ENCODE measurements around the gene FH. TPM values are rescaled to one million over a fixed set of nuclear protein-coding genes. Genes with fewer than 3 reads are reported as not detected.

Gene FH
- total and polyA plus RNA-seq, 2 of the 13 experiments (the other 11 are each of a cell fraction or from before 2014, with no cell fraction given): 39.2 to 152 TPM

DNA sequence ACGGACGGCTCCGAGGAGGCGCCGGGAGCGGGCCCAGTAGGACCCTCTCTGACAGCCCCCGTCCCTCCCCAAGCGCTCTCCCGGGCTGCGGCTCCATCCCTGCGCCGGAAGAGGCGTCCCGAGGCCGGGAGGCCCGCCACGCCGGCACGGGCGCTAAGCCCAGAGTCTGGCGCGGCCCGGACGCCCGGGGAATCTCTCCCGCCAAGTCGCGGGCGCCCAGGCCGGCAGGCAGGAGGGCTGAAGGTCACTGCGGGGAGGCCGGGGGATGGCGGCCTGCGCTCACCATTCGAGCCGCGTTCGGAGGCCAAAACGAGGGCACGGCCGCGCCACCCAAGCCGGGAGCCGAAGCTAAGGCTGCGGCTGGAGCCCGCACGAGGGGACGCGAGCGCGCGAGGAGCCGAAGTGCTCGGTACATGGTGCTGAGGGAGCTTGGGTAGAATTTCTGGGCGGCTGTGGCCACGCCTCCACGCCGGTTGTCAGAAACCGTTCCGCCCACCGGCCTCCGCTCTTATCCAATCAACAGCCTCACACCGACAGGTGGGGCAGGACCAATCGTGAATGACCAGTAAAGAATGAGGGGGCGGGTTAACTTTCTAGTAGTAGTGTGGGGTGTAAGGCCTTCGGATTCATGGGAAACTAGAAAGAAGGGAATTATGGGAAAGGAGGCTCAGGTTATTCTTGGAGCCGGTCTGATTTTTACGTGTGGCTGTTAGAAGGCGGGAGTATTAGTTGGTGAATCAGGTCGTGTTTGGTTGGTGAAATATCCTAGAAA lies at the start of gene FH (continued):
- TF ChIP-seq, protein P1, sequence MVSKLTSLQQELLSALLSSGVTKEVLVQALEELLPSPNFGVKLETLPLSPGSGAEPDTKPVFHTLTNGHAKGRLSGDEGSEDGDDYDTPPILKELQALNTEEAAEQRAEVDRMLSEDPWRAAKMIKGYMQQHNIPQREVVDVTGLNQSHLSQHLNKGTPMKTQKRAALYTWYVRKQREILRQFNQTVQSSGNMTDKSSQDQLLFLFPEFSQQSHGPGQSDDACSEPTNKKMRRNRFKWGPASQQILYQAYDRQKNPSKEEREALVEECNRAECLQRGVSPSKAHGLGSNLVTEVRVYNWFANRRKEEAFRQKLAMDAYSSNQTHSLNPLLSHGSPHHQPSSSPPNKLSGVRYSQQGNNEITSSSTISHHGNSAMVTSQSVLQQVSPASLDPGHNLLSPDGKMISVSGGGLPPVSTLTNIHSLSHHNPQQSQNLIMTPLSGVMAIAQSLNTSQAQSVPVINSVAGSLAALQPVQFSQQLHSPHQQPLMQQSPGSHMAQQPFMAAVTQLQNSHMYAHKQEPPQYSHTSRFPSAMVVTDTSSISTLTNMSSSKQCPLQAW (CRISPR knock-in tag; IDR thresholded peaks at IDR 0.05): peak; percentile 64; the same call in 1 of the 2 replicates
- TF ChIP-seq SMARCC2 (IDR thresholded peaks at IDR 0.05): no peak
- TF ChIP-seq, protein P2, sequence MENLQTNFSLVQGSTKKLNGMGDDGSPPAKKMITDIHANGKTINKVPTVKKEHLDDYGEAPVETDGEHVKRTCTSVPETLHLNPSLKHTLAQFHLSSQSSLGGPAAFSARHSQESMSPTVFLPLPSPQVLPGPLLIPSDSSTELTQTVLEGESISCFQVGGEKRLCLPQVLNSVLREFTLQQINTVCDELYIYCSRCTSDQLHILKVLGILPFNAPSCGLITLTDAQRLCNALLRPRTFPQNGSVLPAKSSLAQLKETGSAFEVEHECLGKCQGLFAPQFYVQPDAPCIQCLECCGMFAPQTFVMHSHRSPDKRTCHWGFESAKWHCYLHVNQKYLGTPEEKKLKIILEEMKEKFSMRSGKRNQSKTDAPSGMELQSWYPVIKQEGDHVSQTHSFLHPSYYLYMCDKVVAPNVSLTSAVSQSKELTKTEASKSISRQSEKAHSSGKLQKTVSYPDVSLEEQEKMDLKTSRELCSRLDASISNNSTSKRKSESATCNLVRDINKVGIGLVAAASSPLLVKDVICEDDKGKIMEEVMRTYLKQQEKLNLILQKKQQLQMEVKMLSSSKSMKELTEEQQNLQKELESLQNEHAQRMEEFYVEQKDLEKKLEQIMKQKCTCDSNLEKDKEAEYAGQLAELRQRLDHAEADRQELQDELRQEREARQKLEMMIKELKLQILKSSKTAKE (CRISPR knock-in tag; IDR thresholded peaks at IDR 0.05; ENCODE audit: borderline replicate concordance): no peak
- 0 out of 2 replicates have a peak, but pooled peaks have one; percentile 28 for TF ChIP-seq ZNF614 (CRISPR knock-in tag; IDR thresholded peaks at IDR 0.05; ENCODE audit: borderline replicate concordance)
- no peak for TF ChIP-seq EZH2 (conservative IDR thresholded peaks at IDR 0.05; ENCODE audit: low read depth, low read length)
- no peak for TF ChIP-seq RFX1 (IDR thresholded peaks at IDR 0.05)
- peak; percentile 93 for TF ChIP-seq ZFX (CRISPR knock-in tag; IDR thresholded peaks at IDR 0.05; ENCODE audit: low read depth)
- TF ChIP-seq, protein P3, sequence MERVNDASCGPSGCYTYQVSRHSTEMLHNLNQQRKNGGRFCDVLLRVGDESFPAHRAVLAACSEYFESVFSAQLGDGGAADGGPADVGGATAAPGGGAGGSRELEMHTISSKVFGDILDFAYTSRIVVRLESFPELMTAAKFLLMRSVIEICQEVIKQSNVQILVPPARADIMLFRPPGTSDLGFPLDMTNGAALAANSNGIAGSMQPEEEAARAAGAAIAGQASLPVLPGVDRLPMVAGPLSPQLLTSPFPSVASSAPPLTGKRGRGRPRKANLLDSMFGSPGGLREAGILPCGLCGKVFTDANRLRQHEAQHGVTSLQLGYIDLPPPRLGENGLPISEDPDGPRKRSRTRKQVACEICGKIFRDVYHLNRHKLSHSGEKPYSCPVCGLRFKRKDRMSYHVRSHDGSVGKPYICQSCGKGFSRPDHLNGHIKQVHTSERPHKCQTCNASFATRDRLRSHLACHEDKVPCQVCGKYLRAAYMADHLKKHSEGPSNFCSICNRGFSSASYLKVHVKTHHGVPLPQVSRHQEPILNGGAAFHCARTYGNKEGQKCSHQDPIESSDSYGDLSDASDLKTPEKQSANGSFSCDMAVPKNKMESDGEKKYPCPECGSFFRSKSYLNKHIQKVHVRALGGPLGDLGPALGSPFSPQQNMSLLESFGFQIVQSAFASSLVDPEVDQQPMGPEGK (CRISPR knock-in tag; IDR thresholded peaks at IDR 0.05): no peak; the same call in 1 of the 2 replicates
- TF ChIP-seq PHF20 (CRISPR knock-in tag; IDR thresholded peaks at IDR 0.05): peak; percentile 67
- TF ChIP-seq SETDB1 (CRISPR knock-in tag; IDR thresholded peaks at IDR 0.05; ENCODE audit: borderline replicate concordance): no peak
- no peak for TF ChIP-seq FOXJ3 (CRISPR knock-in tag; IDR thresholded peaks at IDR 0.05; ENCODE audit: borderline replicate concordance)
- TF ChIP-seq PCBP2 (optimal IDR thresholded peaks at IDR 0.05; ENCODE audit: low read depth, low read length, poor library complexity, severe bottlenecking): no peak
- no peak; the same call in 1 of the 2 replicates for TF ChIP-seq KLF12 (CRISPR knock-in tag; IDR thresholded peaks at IDR 0.05; ENCODE audit: borderline replicate concordance)
- TF ChIP-seq, protein P4, sequence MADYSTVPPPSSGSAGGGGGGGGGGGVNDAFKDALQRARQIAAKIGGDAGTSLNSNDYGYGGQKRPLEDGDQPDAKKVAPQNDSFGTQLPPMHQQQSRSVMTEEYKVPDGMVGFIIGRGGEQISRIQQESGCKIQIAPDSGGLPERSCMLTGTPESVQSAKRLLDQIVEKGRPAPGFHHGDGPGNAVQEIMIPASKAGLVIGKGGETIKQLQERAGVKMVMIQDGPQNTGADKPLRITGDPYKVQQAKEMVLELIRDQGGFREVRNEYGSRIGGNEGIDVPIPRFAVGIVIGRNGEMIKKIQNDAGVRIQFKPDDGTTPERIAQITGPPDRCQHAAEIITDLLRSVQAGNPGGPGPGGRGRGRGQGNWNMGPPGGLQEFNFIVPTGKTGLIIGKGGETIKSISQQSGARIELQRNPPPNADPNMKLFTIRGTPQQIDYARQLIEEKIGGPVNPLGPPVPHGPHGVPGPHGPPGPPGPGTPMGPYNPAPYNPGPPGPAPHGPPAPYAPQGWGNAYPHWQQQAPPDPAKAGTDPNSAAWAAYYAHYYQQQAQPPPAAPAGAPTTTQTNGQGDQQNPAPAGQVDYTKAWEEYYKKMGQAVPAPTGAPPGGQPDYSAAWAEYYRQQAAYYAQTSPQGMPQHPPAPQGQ (CRISPR knock-in tag; IDR thresholded peaks at IDR 0.05; ENCODE audit: borderline replicate concordance): no peak
- TF ChIP-seq ZNF598 (CRISPR knock-in tag; IDR thresholded peaks at IDR 0.05; ENCODE audit: borderline replicate concordance): no peak
- TF ChIP-seq, protein P5, sequence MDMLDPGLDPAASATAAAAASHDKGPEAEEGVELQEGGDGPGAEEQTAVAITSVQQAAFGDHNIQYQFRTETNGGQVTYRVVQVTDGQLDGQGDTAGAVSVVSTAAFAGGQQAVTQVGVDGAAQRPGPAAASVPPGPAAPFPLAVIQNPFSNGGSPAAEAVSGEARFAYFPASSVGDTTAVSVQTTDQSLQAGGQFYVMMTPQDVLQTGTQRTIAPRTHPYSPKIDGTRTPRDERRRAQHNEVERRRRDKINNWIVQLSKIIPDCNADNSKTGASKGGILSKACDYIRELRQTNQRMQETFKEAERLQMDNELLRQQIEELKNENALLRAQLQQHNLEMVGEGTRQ (IDR thresholded peaks at IDR 0.05; ENCODE audit: low read depth, low read length): no peak
- TF ChIP-seq, protein P5 (CRISPR knock-in tag; IDR thresholded peaks at IDR 0.05; ENCODE audit: borderline replicate concordance): no peak
- no peak for TF ChIP-seq FOXK2 (IDR thresholded peaks at IDR 0.05)
- no peak for TF ChIP-seq ARNTL (CRISPR knock-in tag; IDR thresholded peaks at IDR 0.05)
